Measurements from ENCODE around the gene SCARB2. TPM values are rescaled to one million over a fixed set of nuclear protein-coding genes. Genes with fewer than 3 reads are reported as not detected.
"Not testable (repeated sequence)": the region's sequence is repeated elsewhere in the genome, so short reads cannot be mapped to it uniquely, and the experiment has no call there.

Gene SCARB2
- polyA plus RNA-seq, 4 donors, result 27.7 to 247 (median 47.9) TPM

- FAIRE-seq (no peak), DNase-seq (peak; percentile 85 to 92)
- Histone ChIP-seq H3K27me3 (ENCODE audit: control insufficient read depth in 3 of 3, insufficient read depth in 3 of 3, low read length in 3 of 3) (peaks cover 0 to 4% (median 2%) of the 10 kb centered on the region in 3 donors), H3K4me3 (ENCODE audit: low read depth in 1 of 3, low read length in 3 of 3) (peak within 1 kb of the TSS in 2 of 3 donors; percentile 52 to 68), H3K36me3 (ENCODE audit: control insufficient read depth in 3 of 3, insufficient read depth in 2 of 3, low read depth in 1 of 3, low read length in 3 of 3) (peaks cover 0 to 3% (median 0%) of the 10 kb centered on the region in 3 donors), H3K9me3 (ENCODE audit: control insufficient read depth in 2 of 2, insufficient read depth in 1 of 2, low read depth in 1 of 2, low read length in 1 of 2) (no peaks in the 10 kb centered on the region), H3K27ac (ENCODE audit: low read depth in 1 of 3, low read length in 2 of 3) (peak within 1 kb of the TSS in 1 of 3 donors; percentile 58), H3K4me1 (ENCODE audit: control insufficient read depth in 3 of 3, insufficient read depth in 2 of 3, low read depth in 1 of 3, low read length in 2 of 3) (peaks cover 0 to 2% (median under 1%) of the 10 kb centered on the region in 3 donors)
- 8 to 13% (median 11%) methylated on average over 55 to 68 of the region's 68 CpGs for WGBS, 3 donors
Observed at GRCh38 chr4:76251441-76252270, 38.0 kb upstream of the SCARB2 start, which contains the start of gene FAM47E. FAM47E (plus strand) TSS chr4:76251721; CDS start chr4:76251747, 26 bp downstream.

GRCh38 chr4:76250962-76251361 is 37.3 kb upstream of the SCARB2 start:
- H3K4me1 ChIP-seq (ENCODE audit: control insufficient read depth in 3 of 3, insufficient read depth in 2 of 3, low read depth in 1 of 3, low read length in 2 of 3), result peaks cover 0 to 2% (median 0%) of the 10 kb centered on the region in 3 donors
- DNase-seq (peak in 1 of 2 donors; percentile 49), FAIRE-seq (no peak)
- H3K36me3 ChIP-seq (ENCODE audit: control insufficient read depth in 3 of 3, insufficient read depth in 2 of 3, low read depth in 1 of 3, low read length in 3 of 3), result no peaks in the 10 kb centered on the region
- WGBS, 3 donors, result 3 to 11% (median 5%) methylated on average over 6 of the region's 6 CpGs
- peak overlapping the region in 1 of 3 donors; percentile 58 for H3K27ac ChIP-seq (ENCODE audit: low read depth in 1 of 3, low read length in 2 of 3)
- peaks cover 0 to 4% (median 2%) of the 10 kb centered on the region in 3 donors for H3K27me3 ChIP-seq (ENCODE audit: control insufficient read depth in 3 of 3, insufficient read depth in 3 of 3, low read length in 3 of 3)
- H3K9me3 ChIP-seq (ENCODE audit: control insufficient read depth in 2 of 2, insufficient read depth in 1 of 2, low read depth in 1 of 2, low read length in 1 of 2), result no peaks in the 10 kb centered on the region
- H3K4me3 ChIP-seq (ENCODE audit: low read depth in 1 of 3, low read length in 3 of 3), result peak overlapping the region in 2 of 3 donors; percentile 52 to 68

- H3K27ac ChIP-seq (ENCODE audit: low read depth in 1 of 3, low read length in 2 of 3), result no peak overlapping the region
- no peak overlapping the region for H3K4me3 ChIP-seq (ENCODE audit: low read depth in 1 of 3, low read length in 3 of 3)
- H3K9me3 ChIP-seq (ENCODE audit: control insufficient read depth in 2 of 2, insufficient read depth in 1 of 2, low read depth in 1 of 2, low read length in 1 of 2), result no peaks in the 10 kb centered on the region
- no peaks in the 10 kb centered on the region for H3K36me3 ChIP-seq (ENCODE audit: control insufficient read depth in 3 of 3, insufficient read depth in 2 of 3, low read depth in 1 of 3, low read length in 3 of 3)
- FAIRE-seq (no peak), DNase-seq (no peak)
- peaks cover 0 to 2% (median 0%) of the 10 kb centered on the region in 3 donors for H3K4me1 ChIP-seq (ENCODE audit: control insufficient read depth in 3 of 3, insufficient read depth in 2 of 3, low read depth in 1 of 3, low read length in 2 of 3)
- H3K27me3 ChIP-seq (ENCODE audit: control insufficient read depth in 3 of 3, insufficient read depth in 3 of 3, low read length in 3 of 3), result peaks cover 0 to 2% (median under 1%) of the 10 kb centered on the region in 3 donors
Observed at GRCh38 chr4:76246852-76247251, 33.2 kb upstream of the SCARB2 start.

DNA sequence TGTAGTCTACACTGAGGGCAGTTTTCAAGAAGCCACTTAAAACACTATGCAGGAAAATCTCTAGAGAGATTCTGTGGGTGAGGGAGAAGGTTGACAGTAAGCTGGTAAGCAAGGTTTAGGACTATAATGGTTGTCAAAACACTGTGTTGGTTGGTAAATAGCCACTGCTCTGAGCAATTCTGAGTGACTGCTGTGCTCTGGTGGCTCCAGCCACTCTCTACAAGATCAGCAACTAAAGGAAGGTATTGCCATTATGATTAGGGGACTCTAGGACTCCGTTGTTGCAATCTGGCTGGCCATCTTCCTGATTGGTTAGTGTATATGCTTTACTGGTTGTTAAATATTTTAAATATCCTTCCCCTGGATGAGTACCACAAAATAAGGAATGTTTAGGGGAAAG is 32.4 kb upstream of the SCARB2 start:
- H3K4me3 ChIP-seq (ENCODE audit: low read depth in 1 of 3, low read length in 3 of 3), result no peak overlapping the region
- H3K4me1 ChIP-seq (ENCODE audit: control insufficient read depth in 3 of 3, insufficient read depth in 2 of 3, low read depth in 1 of 3, low read length in 2 of 3), result peaks cover 0 to 2% (median 0%) of the 10 kb centered on the region in 3 donors
- H3K27me3 ChIP-seq (ENCODE audit: control insufficient read depth in 3 of 3, insufficient read depth in 3 of 3, low read length in 3 of 3), result peaks cover 0 to 1% (median 0%) of the 10 kb centered on the region in 3 donors
- DNase-seq, result no peak
- FAIRE-seq, result no peak
- no peaks in the 10 kb centered on the region for H3K36me3 ChIP-seq (ENCODE audit: control insufficient read depth in 3 of 3, insufficient read depth in 2 of 3, low read depth in 1 of 3, low read length in 3 of 3)
- no peak overlapping the region for H3K27ac ChIP-seq (ENCODE audit: low read depth in 1 of 3, low read length in 2 of 3)
- WGBS, 3 donors, result 34 to 48% (median 42%) methylated on average over 1 of the region's 1 CpG
- H3K9me3 ChIP-seq (ENCODE audit: control insufficient read depth in 2 of 2, insufficient read depth in 1 of 2, low read depth in 1 of 2, low read length in 1 of 2), result peaks cover 0 to 3% of the 10 kb centered on the region in 2 donors

GRCh38 chr4:76243877-76244276 is 30.3 kb upstream of the SCARB2 start:
- not testable (repeated sequence) for H3K27me3 ChIP-seq (ENCODE audit: control insufficient read depth in 3 of 3, insufficient read depth in 3 of 3, low read length in 3 of 3); H3K27ac ChIP-seq (ENCODE audit: low read depth in 1 of 3, low read length in 2 of 3); H3K4me3 ChIP-seq (ENCODE audit: low read depth in 1 of 3, low read length in 3 of 3); H3K36me3 ChIP-seq (ENCODE audit: control insufficient read depth in 3 of 3, insufficient read depth in 2 of 3, low read depth in 1 of 3, low read length in 3 of 3); H3K9me3 ChIP-seq (ENCODE audit: control insufficient read depth in 2 of 2, insufficient read depth in 1 of 2, low read depth in 1 of 2, low read length in 1 of 2); H3K4me1 ChIP-seq (ENCODE audit: control insufficient read depth in 3 of 3, insufficient read depth in 2 of 3, low read depth in 1 of 3, low read length in 2 of 3); FAIRE-seq; DNase-seq
- WGBS, 3 donors, result 96 to 98% (median 98%) methylated on average over 2 of the region's 2 CpGs

DNA sequence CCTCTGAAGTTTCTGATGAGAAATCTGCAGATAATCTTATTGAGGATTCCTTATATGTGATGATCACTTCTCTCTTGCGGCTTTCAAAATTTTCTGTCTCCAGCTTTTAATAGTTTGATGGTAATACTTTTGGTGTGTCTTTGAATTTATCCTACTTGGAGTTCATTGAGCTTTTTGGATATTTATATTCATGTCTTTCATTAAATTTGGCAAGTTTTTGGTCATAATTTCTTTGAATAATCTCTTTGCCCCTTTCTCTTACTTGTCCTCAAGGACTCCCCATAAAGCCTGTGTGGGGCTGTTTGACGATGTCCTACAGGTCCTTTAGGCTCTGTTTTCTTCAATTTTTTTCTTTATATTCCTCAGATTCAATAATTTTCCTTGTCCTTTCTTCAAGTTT is 26.6 kb upstream of the SCARB2 start:
- peaks cover 0 to 7% (median 0%) of the 10 kb centered on the region in 3 donors for H3K4me1 ChIP-seq (ENCODE audit: control insufficient read depth in 3 of 3, insufficient read depth in 2 of 3, low read depth in 1 of 3, low read length in 2 of 3)
- no peak for DNase-seq
- peaks cover 0 to 24% of the 10 kb centered on the region in 2 donors for H3K9me3 ChIP-seq (ENCODE audit: control insufficient read depth in 2 of 2, insufficient read depth in 1 of 2, low read depth in 1 of 2, low read length in 1 of 2)
- WGBS, 3 donors, result 93 to 94% (median 94%) methylated on average over 2 of the region's 2 CpGs
- H3K27me3 ChIP-seq (ENCODE audit: control insufficient read depth in 3 of 3, insufficient read depth in 3 of 3, low read length in 3 of 3), result no peaks in the 10 kb centered on the region
- FAIRE-seq, result no peak
- H3K4me3 ChIP-seq (ENCODE audit: low read depth in 1 of 3, low read length in 3 of 3), result no peak overlapping the region
- no peaks in the 10 kb centered on the region for H3K36me3 ChIP-seq (ENCODE audit: control insufficient read depth in 3 of 3, insufficient read depth in 2 of 3, low read depth in 1 of 3, low read length in 3 of 3)
- H3K27ac ChIP-seq (ENCODE audit: low read depth in 1 of 3, low read length in 2 of 3), result no peak overlapping the region

DNA sequence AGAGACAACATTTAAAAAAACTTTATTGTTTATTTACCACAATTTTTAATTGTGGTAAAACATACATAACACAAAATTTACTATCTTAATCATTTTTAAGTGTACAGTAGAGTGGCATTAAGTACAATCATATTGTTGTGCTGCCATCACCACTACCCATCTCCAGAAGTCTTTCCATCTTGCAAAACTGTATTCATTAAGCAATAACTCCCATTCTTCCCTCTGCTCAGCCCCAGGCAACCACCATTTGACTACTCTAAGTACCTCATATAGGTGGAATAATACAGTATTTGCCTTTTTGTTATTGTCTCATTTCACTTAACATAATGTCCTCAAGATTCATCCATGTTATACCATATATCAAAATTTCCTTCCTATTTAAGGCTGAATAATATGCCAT is 25.1 kb upstream of the SCARB2 start:
- no peak for DNase-seq

GRCh38 chr4:76238236-76238635 is 24.6 kb upstream of the SCARB2 start:
- no peaks in the 10 kb centered on the region for H3K27me3 ChIP-seq (ENCODE audit: control insufficient read depth in 3 of 3, insufficient read depth in 3 of 3, low read length in 3 of 3)
- no peak overlapping the region for H3K4me3 ChIP-seq (ENCODE audit: low read depth in 1 of 3, low read length in 3 of 3)
- peaks cover 0 to 24% of the 10 kb centered on the region in 2 donors for H3K9me3 ChIP-seq (ENCODE audit: control insufficient read depth in 2 of 2, insufficient read depth in 1 of 2, low read depth in 1 of 2, low read length in 1 of 2)
- no peaks in the 10 kb centered on the region for H3K36me3 ChIP-seq (ENCODE audit: control insufficient read depth in 3 of 3, insufficient read depth in 2 of 3, low read depth in 1 of 3, low read length in 3 of 3)
- no peak overlapping the region for H3K27ac ChIP-seq (ENCODE audit: low read depth in 1 of 3, low read length in 2 of 3)
- WGBS, 3 donors, result 85 to 89% (median 89%) methylated on average over 4 of the region's 4 CpGs
- peaks cover 0 to 15% (median 0%) of the 10 kb centered on the region in 3 donors for H3K4me1 ChIP-seq (ENCODE audit: control insufficient read depth in 3 of 3, insufficient read depth in 2 of 3, low read depth in 1 of 3, low read length in 2 of 3)
- FAIRE-seq (no peak), DNase-seq (no peak)

More for the DNA sequence above, 25.1 kb upstream of the SCARB2 start:
- Histone ChIP-seq H3K9me3 (ENCODE audit: control insufficient read depth in 2 of 2, insufficient read depth in 1 of 2, low read depth in 1 of 2, low read length in 1 of 2) (peaks cover 0 to 24% of the 10 kb centered on the region in 2 donors), H3K4me3 (ENCODE audit: low read depth in 1 of 3, low read length in 3 of 3) (no peak overlapping the region), H3K27me3 (ENCODE audit: control insufficient read depth in 3 of 3, insufficient read depth in 3 of 3, low read length in 3 of 3) (no peaks in the 10 kb centered on the region), H3K27ac (ENCODE audit: low read depth in 1 of 3, low read length in 2 of 3) (no peak overlapping the region), H3K4me1 (ENCODE audit: control insufficient read depth in 3 of 3, insufficient read depth in 2 of 3, low read depth in 1 of 3, low read length in 2 of 3) (peaks cover 0 to 15% (median 0%) of the 10 kb centered on the region in 3 donors), H3K36me3 (ENCODE audit: control insufficient read depth in 3 of 3, insufficient read depth in 2 of 3, low read depth in 1 of 3, low read length in 3 of 3) (no peaks in the 10 kb centered on the region)
- no peak for FAIRE-seq

All from small intestine (tissue), 7 donors.